Adrenal gland (tissue), 5 donors: Measurements from ENCODE around the gene ERBB4.

ENCODE experiments used
- POLR2A ChIP-seq, 2 donors: fragments of 450-650 bp; IDR thresholded peaks; one replicate each; pipeline ENCODE4 v1.6.1; 2017; ENCODE audit warnings: antibody characterized with exemption in 2 of 2, mild to moderate bottlenecking in 2 of 2, moderate library complexity in 1 of 2
- TF ChIP-seq, protein P1 (sequence below), 6 experiments: fragments of 450-650 bp in 4 of 6; fragments of 200-600 bp in 2 of 6; sonication (generic) in 1 of 6; IDR thresholded peaks; 1 replicate in 5 of 6; 2 replicates in 1 of 6; pipeline versions ENCODE4 v1.5.1 to v1.8.0; 2016 to 2021; ENCODE audit warnings: antibody characterized with exemption in 6 of 6, mild to moderate bottlenecking in 2 of 6, moderate library complexity in 1 of 6
- donor health status: DM: no; HTN: no; CAD: no.

DNA sequence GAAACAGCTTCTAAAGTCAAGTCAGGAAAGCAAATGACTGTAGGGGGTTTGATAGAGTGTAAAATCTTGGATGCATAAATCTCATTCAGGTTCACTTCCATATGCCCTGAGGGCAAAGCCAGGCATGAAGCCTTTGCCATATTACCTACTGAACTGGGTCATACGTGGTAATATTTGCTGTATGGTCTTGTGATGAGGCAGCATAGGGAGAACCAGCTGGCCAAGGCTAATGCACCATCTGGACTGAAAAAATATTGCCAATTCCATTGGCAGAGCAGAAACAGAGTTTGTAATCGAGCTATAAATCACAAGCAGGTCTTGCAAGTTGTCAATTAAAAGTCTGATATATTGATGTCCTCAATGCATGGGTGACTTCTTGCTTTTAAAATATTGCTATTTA is 243.8 kb downstream of the ERBB4 start:
- TF ChIP-seq, protein P1, sequence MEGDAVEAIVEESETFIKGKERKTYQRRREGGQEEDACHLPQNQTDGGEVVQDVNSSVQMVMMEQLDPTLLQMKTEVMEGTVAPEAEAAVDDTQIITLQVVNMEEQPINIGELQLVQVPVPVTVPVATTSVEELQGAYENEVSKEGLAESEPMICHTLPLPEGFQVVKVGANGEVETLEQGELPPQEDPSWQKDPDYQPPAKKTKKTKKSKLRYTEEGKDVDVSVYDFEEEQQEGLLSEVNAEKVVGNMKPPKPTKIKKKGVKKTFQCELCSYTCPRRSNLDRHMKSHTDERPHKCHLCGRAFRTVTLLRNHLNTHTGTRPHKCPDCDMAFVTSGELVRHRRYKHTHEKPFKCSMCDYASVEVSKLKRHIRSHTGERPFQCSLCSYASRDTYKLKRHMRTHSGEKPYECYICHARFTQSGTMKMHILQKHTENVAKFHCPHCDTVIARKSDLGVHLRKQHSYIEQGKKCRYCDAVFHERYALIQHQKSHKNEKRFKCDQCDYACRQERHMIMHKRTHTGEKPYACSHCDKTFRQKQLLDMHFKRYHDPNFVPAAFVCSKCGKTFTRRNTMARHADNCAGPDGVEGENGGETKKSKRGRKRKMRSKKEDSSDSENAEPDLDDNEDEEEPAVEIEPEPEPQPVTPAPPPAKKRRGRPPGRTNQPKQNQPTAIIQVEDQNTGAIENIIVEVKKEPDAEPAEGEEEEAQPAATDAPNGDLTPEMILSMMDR (IDR thresholded peaks at IDR 0.05): no peak
- no peak for TF ChIP-seq POLR2A (IDR thresholded peaks at IDR 0.05)
